Lower lobe of right lung (tissue), 2 donors: ENCODE measurements around the gene COQ4. TPM values are rescaled to one million over a fixed set of nuclear protein-coding genes. Genes with fewer than 3 reads are reported as not detected.
A peak's percentile ranks its signal among the peaks of the same experiment; 100 is the strongest.

Experiments used
- ATAC-seq, 2 donors: fragments of 200-7000 bp; cut with Tn5 transposase; one replicate each; pipeline ENCODE4 v1.9.1; 2020 to 2022; ENCODE audit warnings: mild to moderate bottlenecking in 2 of 2, moderate library complexity in 2 of 2
- DNase-seq: peaks from one replicate; pipeline ENCODE4 v3.0.0-alpha.2; 2020
- H3K27ac ChIP-seq: fragments of 200-600 bp; one replicate; pipeline ENCODE4 v1.8.0; 2022
- H3K27me3 ChIP-seq: fragments of 200-600 bp; one replicate; pipeline ENCODE4 v1.8.0; 2022; ENCODE audit warnings: low read depth
- H3K36me3 ChIP-seq: fragments of 200-600 bp; one replicate; pipeline ENCODE4 v1.8.0; 2022; ENCODE audit warnings: mild to moderate bottlenecking
- H3K4me1 ChIP-seq: fragments of 200-600 bp; one replicate; pipeline ENCODE4 v1.8.0; 2022
- H3K4me3 ChIP-seq: fragments of 200-600 bp; one replicate; pipeline ENCODE4 v1.8.0; 2022; ENCODE audit warnings: mild to moderate bottlenecking
- H3K9me3 ChIP-seq: fragments of 200-600 bp; one replicate; pipeline ENCODE4 v1.8.0; 2022
- intact Hi-C: fragments of 100-400 bp; cut with DNase I; formaldehyde crosslinking; loops from one replicate; pipeline ENCODE4 v1.11.0; 2022
- total RNA-seq: library from RNA; stranded (reverse); fragmentation: NEBNext Ultra II Directional; extraction: Animal tissue kit (Norgen Biotek cat#: 25700); gene quantifications from one replicate; pipeline ENCODE4 v1.2.1, GENCODE V29; 2021
- TF ChIP-seq, protein P1 (sequence below): fragments of 200-600 bp; IDR thresholded peaks from one replicate; pipeline ENCODE4 v1.8.0; 2022; ENCODE audit warnings: antibody characterized with exemption, mild to moderate bottlenecking
- donor health status: DM: no; HTN: yes; CAD: no; lungs with severe emphysema.

COQ4 gene
- total RNA-seq, 1 donor from 2014 or later, result 35.9 TPM

DNA sequence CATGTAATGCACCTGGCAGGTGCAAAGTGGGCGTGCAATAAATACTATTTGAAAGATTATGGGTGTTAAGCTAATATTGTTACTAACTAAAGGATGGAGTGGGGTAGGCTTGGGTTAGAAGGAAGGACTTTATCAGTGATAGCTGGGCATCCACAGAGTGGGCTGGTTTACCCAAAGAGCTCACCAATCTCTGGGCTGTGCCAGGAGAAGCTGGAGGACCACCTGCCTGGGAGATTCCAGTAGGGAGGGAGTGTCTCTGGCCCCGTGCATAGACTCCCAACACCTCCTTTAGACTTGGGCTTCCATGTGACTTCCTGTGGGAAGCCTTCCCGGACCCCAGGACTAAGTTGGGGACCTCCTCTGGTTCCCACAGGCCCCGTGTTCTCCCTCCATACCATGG lies 42.9 kb downstream of the COQ4 start:
- no peak overlapping the region for H3K4me3 ChIP-seq
- ATAC-seq, result no peak
- H3K4me1 ChIP-seq, result peaks cover 28% of the 10 kb centered on the region
- H3K27me3 ChIP-seq, result no peaks in the 10 kb centered on the region
- DNase-seq, result no peak
- no peaks in the 10 kb centered on the region for H3K9me3 ChIP-seq
- intact Hi-C loops, result no loop called here
- no peaks in the 10 kb centered on the region for H3K36me3 ChIP-seq
- no peak overlapping the region for H3K27ac ChIP-seq
- TF ChIP-seq, protein P1, sequence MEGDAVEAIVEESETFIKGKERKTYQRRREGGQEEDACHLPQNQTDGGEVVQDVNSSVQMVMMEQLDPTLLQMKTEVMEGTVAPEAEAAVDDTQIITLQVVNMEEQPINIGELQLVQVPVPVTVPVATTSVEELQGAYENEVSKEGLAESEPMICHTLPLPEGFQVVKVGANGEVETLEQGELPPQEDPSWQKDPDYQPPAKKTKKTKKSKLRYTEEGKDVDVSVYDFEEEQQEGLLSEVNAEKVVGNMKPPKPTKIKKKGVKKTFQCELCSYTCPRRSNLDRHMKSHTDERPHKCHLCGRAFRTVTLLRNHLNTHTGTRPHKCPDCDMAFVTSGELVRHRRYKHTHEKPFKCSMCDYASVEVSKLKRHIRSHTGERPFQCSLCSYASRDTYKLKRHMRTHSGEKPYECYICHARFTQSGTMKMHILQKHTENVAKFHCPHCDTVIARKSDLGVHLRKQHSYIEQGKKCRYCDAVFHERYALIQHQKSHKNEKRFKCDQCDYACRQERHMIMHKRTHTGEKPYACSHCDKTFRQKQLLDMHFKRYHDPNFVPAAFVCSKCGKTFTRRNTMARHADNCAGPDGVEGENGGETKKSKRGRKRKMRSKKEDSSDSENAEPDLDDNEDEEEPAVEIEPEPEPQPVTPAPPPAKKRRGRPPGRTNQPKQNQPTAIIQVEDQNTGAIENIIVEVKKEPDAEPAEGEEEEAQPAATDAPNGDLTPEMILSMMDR, result no peak

DNA sequence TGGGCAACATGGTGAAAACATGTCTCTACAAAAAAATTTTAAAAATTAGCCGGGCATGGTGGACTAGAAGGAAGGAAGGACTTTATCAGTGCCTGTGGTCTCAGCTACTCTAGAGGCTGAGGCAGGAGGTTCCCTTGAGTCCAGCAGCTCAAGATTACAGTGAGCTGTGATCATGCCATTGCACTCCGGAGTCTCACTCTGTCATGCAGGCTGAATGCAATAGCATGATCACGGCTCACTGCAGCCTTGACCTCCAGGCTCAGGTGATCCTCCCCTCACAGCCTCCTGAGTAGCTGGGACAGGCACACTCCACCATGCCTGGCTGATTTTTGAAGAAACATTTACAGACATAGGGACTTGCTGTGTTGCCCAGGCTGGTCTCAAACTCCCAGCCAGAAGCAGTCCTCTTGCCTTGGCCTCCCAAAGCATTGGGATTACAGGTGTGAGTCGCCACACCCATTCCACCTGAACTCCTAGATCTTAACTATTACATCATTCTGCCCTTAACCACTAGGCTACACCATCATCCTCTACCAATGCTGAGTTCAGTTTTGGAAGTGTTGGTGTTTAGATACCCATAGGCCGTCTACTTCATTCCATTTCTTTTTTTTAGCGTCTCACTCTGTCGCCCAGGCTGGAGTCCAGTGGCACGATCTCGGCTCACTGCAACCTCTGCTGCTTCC lies 46.5 kb downstream of the COQ4 start:
- ATAC-seq, result no peak
- intact Hi-C loops, result no loop called here
- H3K4me1 ChIP-seq, result peaks cover 30% of the 10 kb centered on the region

DNA sequence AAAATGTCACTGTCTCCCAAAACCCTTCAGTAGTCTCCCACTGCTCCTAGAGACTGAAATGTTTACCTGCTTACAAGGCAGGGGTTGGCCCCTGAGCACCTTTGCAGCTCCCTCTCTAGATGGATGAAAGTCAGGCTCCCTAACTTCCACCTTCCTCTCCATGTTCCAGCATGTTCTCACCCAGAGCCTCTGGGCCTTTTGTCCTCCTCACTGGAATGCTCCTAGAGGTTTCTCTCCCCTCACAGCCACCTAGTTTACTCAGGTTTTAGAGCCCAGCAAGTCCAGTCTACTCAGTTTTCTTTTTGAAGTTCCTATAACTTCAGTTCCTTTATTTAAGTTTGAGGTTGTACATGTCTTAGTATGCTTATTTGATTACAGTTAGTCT lies 47.7 kb downstream of the COQ4 start:
- no peaks in the 10 kb centered on the region for H3K9me3 ChIP-seq
- H3K36me3 ChIP-seq, result peaks cover 15% of the 10 kb centered on the region
- ATAC-seq, result no peak
- H3K4me1 ChIP-seq, result peaks cover 21% of the 10 kb centered on the region
- intact Hi-C loops, result no loop called here
- peak overlapping the region; percentile 72 for H3K4me3 ChIP-seq
- peak overlapping the region; percentile 93 for H3K27ac ChIP-seq
- TF ChIP-seq, protein P1, result no peak
- DNase-seq, result no peak
- no peaks in the 10 kb centered on the region for H3K27me3 ChIP-seq

More for the DNA sequence above, 46.5 kb downstream of the COQ4 start:
- peaks cover 3% of the 10 kb centered on the region for H3K36me3 ChIP-seq
- TF ChIP-seq, protein P1, result no peak
- no peaks in the 10 kb centered on the region for H3K27me3 ChIP-seq
- H3K4me3 ChIP-seq, result no peak overlapping the region
- DNase-seq, result no peak
- H3K27ac ChIP-seq, result no peak overlapping the region
- no peaks in the 10 kb centered on the region for H3K9me3 ChIP-seq

DNA sequence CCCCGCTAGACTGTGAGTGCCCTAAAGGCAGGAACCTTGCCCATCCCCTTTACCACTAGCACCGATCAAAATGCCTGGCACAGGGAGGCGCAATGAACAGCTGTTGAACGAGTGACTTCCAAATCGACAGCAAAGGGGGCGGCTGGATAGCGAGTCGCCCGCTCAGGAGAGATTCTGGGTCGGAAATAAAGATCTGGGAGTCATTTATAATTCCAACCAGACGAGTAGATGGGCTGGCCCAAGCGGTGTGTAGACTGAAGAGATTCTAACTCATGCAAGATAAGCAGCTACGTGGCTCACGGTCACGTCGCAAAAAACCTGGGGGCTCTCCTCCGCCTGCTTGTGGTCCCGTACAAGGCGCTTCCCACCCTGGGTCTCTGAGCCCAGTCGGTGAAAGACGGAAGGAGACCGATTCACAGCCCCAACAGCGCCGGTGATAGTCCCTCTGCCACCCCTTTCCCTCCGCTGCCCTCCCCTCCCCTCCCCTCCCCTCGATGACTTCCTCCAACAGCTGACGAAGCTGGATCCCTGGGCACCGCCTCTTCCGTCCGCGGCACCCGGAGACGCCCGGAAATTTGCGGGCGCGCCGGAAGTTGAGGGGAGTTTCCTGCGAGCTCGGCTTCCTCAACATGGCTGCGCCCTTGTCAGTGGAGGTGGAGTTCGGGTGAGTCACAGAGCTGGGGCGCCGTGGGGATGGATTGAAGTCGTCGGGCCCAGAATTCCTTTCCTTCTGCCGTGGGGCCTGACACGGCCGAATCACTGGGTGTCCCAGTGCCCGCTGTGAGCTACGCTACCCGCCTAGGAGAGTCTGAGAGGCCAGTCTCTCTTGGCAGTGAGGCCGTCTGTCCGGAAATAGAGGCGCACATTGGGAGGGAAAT lies 48.4 kb downstream of the COQ4 start, which contains the start of gene URM1:
TSS of gene URM1 (plus strand) at position 623 of the 878 bp plus-strand sequence. CDS start at position 630, 7 bp downstream.
- Histone ChIP-seq H3K4me1 (peaks cover 21% of the 10 kb centered on the region), H3K36me3 (peaks cover 18% of the 10 kb centered on the region), H3K9me3 (no peaks in the 10 kb centered on the region), H3K27me3 (no peaks in the 10 kb centered on the region), H3K4me3 (peak within 1 kb of the TSS; percentile 72), H3K27ac (peak within 1 kb of the TSS; percentile 93)
- intact Hi-C loops, result no loop called here
- ATAC-seq, result peak; percentile 97 to 99
- TF ChIP-seq, protein P1, result no peak
- peak; percentile 98 for DNase-seq

DNA sequence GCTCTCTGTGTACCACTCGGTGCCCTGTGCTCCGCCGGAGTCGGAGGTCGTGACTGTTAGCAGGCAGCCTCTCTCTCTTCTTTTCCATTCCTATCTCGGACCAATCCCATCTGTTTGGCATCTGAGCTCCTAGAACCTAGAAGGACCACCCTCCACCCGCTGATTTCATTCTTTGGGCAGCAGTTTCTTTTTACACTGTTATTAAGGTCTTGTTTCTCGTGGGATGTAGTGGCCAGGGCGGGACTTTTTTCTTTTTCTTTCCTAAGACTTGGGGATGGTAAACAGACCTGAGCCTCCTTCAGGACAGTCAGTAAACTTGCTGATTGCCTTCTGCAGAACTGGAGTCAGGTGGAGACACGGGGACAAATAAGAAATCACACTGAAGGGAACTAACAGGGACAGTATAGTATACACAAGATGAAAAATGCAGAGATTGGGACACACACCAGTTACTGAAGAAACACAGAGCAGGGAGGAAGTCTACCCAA lies 49.0 kb downstream of the COQ4 start:
- intact Hi-C loops, result no loop called here
- DNase-seq (no peak), ATAC-seq (no peak)
- no peaks in the 10 kb centered on the region for H3K9me3 ChIP-seq
- TF ChIP-seq, protein P1, result no peak
- H3K4me3 ChIP-seq, result peak overlapping the region; percentile 72
- peak overlapping the region; percentile 93 for H3K27ac ChIP-seq
- peaks cover 18% of the 10 kb centered on the region for H3K36me3 ChIP-seq
- H3K27me3 ChIP-seq, result no peaks in the 10 kb centered on the region
- H3K4me1 ChIP-seq, result peaks cover 21% of the 10 kb centered on the region
